Caco-2 (cell line): Measurements from ENCODE around the gene BEND7. TPM values are rescaled to one million over a fixed set of nuclear protein-coding genes. Genes with fewer than 3 reads are reported as not detected.

ENCODE experiments used
- BruUV-seq: library from RNA; stranded (reverse); fragments of 400-500 nt; replicated peaks from 2 replicates; lab custom pipeline; 2021; lab: Mats Ljungman, UMichigan
- CTCF ChIA-PET: fragments of 300-600 bp; sonication (Branson Sonifier 250); formaldehyde crosslinking; loops from one replicate; lab custom pipeline; 2022; ENCODE audit warnings: antibody characterized with exemption; lab: Charles Lee
- POLR2A ChIA-PET: fragments of 300-600 bp; sonication (Branson Sonifier 250); formaldehyde crosslinking; loops from one replicate; lab custom pipeline; 2022; ENCODE audit warnings: antibody characterized with exemption; lab: Charles Lee
- DNase-seq, 2 experiments: peaks; one replicate each; pipeline versions ENCODE4 v3.0.0 to v3.0.0-alpha.2; 2020 to 2022
- H3K27me3 ChIP-seq: replicated peaks from 2 replicates; pipeline ENCODE4 v1.6.0; 2011; ENCODE audit warnings: low read length; ENCODE audit not compliant: control insufficient read depth, insufficient read depth
- H3K36me3 ChIP-seq: 2 replicates; pipeline ENCODE4 v1.5.1; 2011; ENCODE audit warnings: low read length; ENCODE audit not compliant: control insufficient read depth, insufficient read depth
- H3K4me1 ChIP-seq: fragments of 250-450 bp; sonication (Bioruptor Pico); 2 replicates; pipeline ENCODE4 v1.5.1; 2020; ENCODE audit warnings: mild to moderate bottlenecking
- H3K4me3 ChIP-seq: 2 replicates; pipeline ENCODE4 v1.5.1; 2011; ENCODE audit warnings: low read depth, mild to moderate bottlenecking, control low read depth, low read length
- H3K9me3 ChIP-seq: fragments of 250-450 bp; sonication (Bioruptor Pico); 2 replicates; pipeline ENCODE4 v1.5.1; 2020; ENCODE audit warnings: mild to moderate bottlenecking, moderate library complexity
- H3K27ac Mint-ChIP-seq: one replicate; pipeline ENCODE4 v1.8.0; 2022; ENCODE audit warnings: mixed read lengths; ENCODE audit not compliant: unreplicated experiment
- H3K27me3 Mint-ChIP-seq: one replicate; pipeline ENCODE4 v1.8.0; 2022; ENCODE audit warnings: mixed read lengths; ENCODE audit not compliant: insufficient read depth, unreplicated experiment
- H3K36me3 Mint-ChIP-seq: one replicate; pipeline ENCODE4 v1.8.0; 2022; ENCODE audit warnings: mild to moderate bottlenecking, mixed read lengths; ENCODE audit not compliant: insufficient read depth, unreplicated experiment
- H3K4me1 Mint-ChIP-seq: one replicate; pipeline ENCODE4 v1.8.0; 2022; ENCODE audit warnings: low read depth, mixed read lengths; ENCODE audit not compliant: unreplicated experiment
- H3K4me3 Mint-ChIP-seq: one replicate; pipeline ENCODE4 v1.8.0; 2022; ENCODE audit warnings: mild to moderate bottlenecking, moderate library complexity, mixed read lengths; ENCODE audit not compliant: unreplicated experiment
- H3K9me3 Mint-ChIP-seq: one replicate; pipeline ENCODE4 v1.8.0; 2022; ENCODE audit warnings: mixed read lengths; ENCODE audit not compliant: unreplicated experiment
- intact Hi-C: fragments of 100-400 bp; cut with micrococcal nuclease; formaldehyde crosslinking; loops from one replicate; pipeline ENCODE4 v1.10.0; 2022; ENCODE audit not compliant: unreplicated experiment
- total RNA-seq: library from RNA; stranded (reverse); gene quantifications from 2 replicates; pipeline ENCODE4 v1.2.3, GENCODE V29; 2022
- TF ChIP-seq, protein P1 (sequence below), 2 experiments: fragments of 200-600 bp in 1 of 2; IDR thresholded peaks; 1 replicate in 1 of 2; 2 replicates in 1 of 2; pipeline versions ENCODE4 v1.5.1 to v1.8.0; 2011 to 2022; ENCODE audit warnings: antibody characterized with exemption in 1 of 2, control low read depth in 1 of 2, inconsistent platforms in 1 of 2, low read depth in 1 of 2, low read length in 1 of 2, mild to moderate bottlenecking in 1 of 2, moderate library complexity in 1 of 2; ENCODE audit not compliant: insufficient read depth in 1 of 2, severe bottlenecking in 1 of 2, unreplicated experiment in 1 of 2

The BEND7 gene
- total RNA-seq, 1 experiment from 2014 or later, result 27.8 TPM

DNA sequence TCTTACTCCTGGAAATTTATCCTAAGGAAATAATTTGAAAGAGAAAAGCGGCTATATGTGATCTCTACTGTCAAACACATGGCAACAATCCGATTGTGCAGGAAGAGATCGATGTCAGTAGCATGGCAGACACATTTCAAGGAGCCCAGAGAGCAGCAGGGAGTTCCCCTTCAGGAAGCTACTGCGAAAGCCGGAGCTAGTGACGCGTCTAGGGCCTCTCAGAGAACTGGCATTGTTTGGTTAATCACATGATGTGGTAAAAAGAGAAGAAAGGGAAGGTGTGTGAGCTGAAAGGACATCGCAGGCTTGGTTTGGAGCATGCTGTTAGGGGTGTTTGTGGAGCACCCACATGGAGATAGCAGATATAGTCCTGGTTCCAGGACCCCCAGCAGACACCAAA, 74.9 kb downstream of the BEND7 start:
- Histone ChIP-seq H3K4me1 (no peaks in the 10 kb centered on the region), H3K27me3 (no peaks in the 10 kb centered on the region), H3K36me3 (no peaks in the 10 kb centered on the region), H3K4me3 (no peak overlapping the region), H3K9me3 (no peaks in the 10 kb centered on the region)
- no peaks in the 10 kb centered on the region for H3K27me3 Mint-ChIP-seq
- intact Hi-C loops, result no loop called here
- BruUV-seq, result no TSS peak
- no peak overlapping the region for H3K27ac Mint-ChIP-seq
- H3K36me3 Mint-ChIP-seq, result no peaks in the 10 kb centered on the region
- no peak for DNase-seq
- H3K4me3 Mint-ChIP-seq, result no peak overlapping the region
- POLR2A ChIA-PET, result no interaction called here
- H3K9me3 Mint-ChIP-seq, result no peaks in the 10 kb centered on the region
- CTCF ChIA-PET, result no interaction called here
- no peaks in the 10 kb centered on the region for H3K4me1 Mint-ChIP-seq
- TF ChIP-seq, protein P1, sequence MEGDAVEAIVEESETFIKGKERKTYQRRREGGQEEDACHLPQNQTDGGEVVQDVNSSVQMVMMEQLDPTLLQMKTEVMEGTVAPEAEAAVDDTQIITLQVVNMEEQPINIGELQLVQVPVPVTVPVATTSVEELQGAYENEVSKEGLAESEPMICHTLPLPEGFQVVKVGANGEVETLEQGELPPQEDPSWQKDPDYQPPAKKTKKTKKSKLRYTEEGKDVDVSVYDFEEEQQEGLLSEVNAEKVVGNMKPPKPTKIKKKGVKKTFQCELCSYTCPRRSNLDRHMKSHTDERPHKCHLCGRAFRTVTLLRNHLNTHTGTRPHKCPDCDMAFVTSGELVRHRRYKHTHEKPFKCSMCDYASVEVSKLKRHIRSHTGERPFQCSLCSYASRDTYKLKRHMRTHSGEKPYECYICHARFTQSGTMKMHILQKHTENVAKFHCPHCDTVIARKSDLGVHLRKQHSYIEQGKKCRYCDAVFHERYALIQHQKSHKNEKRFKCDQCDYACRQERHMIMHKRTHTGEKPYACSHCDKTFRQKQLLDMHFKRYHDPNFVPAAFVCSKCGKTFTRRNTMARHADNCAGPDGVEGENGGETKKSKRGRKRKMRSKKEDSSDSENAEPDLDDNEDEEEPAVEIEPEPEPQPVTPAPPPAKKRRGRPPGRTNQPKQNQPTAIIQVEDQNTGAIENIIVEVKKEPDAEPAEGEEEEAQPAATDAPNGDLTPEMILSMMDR (IDR thresholded peaks at IDR 0.05; ENCODE audit: insufficient read depth in 1 of 2, low read depth in 1 of 2, low read length in 1 of 2, severe bottlenecking in 1 of 2, unreplicated experiment in 1 of 2), result no peak

DNA sequence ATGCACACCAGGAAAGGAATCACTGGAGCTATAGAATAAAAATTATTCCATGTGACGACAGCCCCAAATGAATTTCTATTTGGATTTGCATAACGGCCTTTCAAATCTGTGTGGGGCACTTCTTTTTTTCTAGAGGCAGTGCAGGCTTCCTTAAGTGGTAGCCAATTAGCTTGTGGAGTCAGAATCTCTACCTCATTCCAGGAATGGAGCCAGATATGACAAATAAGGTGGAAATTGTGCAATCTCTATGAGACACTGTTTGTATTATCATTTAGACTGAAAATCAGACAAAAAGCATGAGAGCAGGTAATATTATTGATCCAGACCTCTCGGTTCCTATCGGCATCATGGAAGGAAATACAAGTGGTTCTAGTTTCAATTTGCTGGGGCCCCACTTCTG, 78.7 kb downstream of the BEND7 start:
- CTCF ChIA-PET, result no interaction called here

DNA sequence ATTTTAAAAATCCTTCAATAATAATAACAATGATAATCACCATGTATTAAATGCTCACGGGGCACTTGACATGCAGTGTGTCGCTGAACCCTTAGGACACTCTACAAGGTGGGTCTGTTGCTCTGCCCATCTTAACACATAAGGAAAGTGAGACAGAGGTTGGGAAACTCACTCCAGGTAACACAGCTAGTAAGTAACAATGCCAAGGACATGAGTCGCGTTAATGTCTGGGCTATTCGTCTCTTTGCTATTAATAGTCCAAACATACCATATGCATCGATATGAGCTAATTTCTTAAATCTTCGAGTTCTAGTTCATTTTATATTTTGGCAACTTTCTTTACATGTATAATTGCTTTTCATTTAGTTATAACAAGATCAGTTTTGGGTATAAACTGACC, 79.5 kb downstream of the BEND7 start:
- Histone ChIP-seq H3K4me3 (no peak overlapping the region), H3K27me3 (no peaks in the 10 kb centered on the region), H3K36me3 (no peaks in the 10 kb centered on the region), H3K9me3 (no peaks in the 10 kb centered on the region), H3K4me1 (no peaks in the 10 kb centered on the region)
- DNase-seq, result no peak
- no peaks in the 10 kb centered on the region for H3K36me3 Mint-ChIP-seq
- intact Hi-C loops, result no loop called here
- POLR2A ChIA-PET, result no interaction called here
- BruUV-seq, result no TSS peak
- CTCF ChIA-PET, result no interaction called here
- H3K4me3 Mint-ChIP-seq, result no peak overlapping the region
- no peak overlapping the region for H3K27ac Mint-ChIP-seq
- H3K9me3 Mint-ChIP-seq, result no peaks in the 10 kb centered on the region
- no peaks in the 10 kb centered on the region for H3K4me1 Mint-ChIP-seq
- no peaks in the 10 kb centered on the region for H3K27me3 Mint-ChIP-seq
- TF ChIP-seq, protein P1 (IDR thresholded peaks at IDR 0.05; ENCODE audit: insufficient read depth in 1 of 2, low read depth in 1 of 2, low read length in 1 of 2, severe bottlenecking in 1 of 2, unreplicated experiment in 1 of 2), result no peak

More for the DNA sequence above, 78.7 kb downstream of the BEND7 start:
- no peaks in the 10 kb centered on the region for H3K27me3 Mint-ChIP-seq
- no peak overlapping the region for H3K4me3 ChIP-seq
- intact Hi-C loops, result loop anchor here (1.0 kb wide), 1 partner anchor 27 kb away; no protein-coding TSS in a partner anchor
- no peak for DNase-seq
- H3K9me3 Mint-ChIP-seq, result no peaks in the 10 kb centered on the region
- H3K9me3 ChIP-seq, result no peaks in the 10 kb centered on the region
- no peaks in the 10 kb centered on the region for H3K27me3 ChIP-seq
- H3K36me3 ChIP-seq, result no peaks in the 10 kb centered on the region
- POLR2A ChIA-PET, result no interaction called here
- TF ChIP-seq, protein P1 (IDR thresholded peaks at IDR 0.05; ENCODE audit: insufficient read depth in 1 of 2, low read depth in 1 of 2, low read length in 1 of 2, severe bottlenecking in 1 of 2, unreplicated experiment in 1 of 2), result no peak
- no peaks in the 10 kb centered on the region for H3K36me3 Mint-ChIP-seq
- H3K4me1 ChIP-seq, result no peaks in the 10 kb centered on the region
- no peak overlapping the region for H3K27ac Mint-ChIP-seq
- no peaks in the 10 kb centered on the region for H3K4me1 Mint-ChIP-seq
- H3K4me3 Mint-ChIP-seq, result no peak overlapping the region
- no TSS peak for BruUV-seq
